GM12878 (cell line): ENCODE results near the gene DAB2IP.

Source experiments
- CREB1 ChIP-seq: IDR thresholded peaks from 2 replicates; pipeline ENCODE4 v1.6.1; 2012; ENCODE audit warnings: low read depth, mild to moderate bottlenecking, inconsistent platforms
- EP300 ChIP-seq, 2 experiments: fragments of 150-350 bp in 1 of 2; IDR thresholded peaks; 2 replicates each; pipeline ENCODE4 v1.6.1; 2011 to 2012; ENCODE audit warnings: low read depth in 2 of 2, low read length in 2 of 2, borderline replicate concordance in 1 of 2, improper control_type of control experiment in 1 of 2, inconsistent platforms in 1 of 2; ENCODE audit not compliant: control insufficient read depth in 1 of 2
- ESRRA ChIP-seq: IDR thresholded peaks from 2 replicates; pipeline ENCODE4 v1.6.1; 2012; ENCODE audit warnings: mild to moderate bottlenecking, low read length, improper control_type of control experiment
- MXI1 ChIP-seq: fragments of 150-350 bp; IDR thresholded peaks from 2 replicates; pipeline ENCODE4 v1.6.1; 2011; ENCODE audit warnings: low read depth, mild to moderate bottlenecking, inconsistent platforms, low read length, improper control_type of control experiment
- POLR2A ChIP-seq: IDR thresholded peaks from 2 replicates; pipeline ENCODE4 v1.6.1; 2011; ENCODE audit warnings: low read depth, mild to moderate bottlenecking, low read length
- POLR2AphosphoS5 ChIP-seq: IDR thresholded peaks from 2 replicates; pipeline ENCODE4 v1.6.1; 2011; ENCODE audit warnings: mild to moderate bottlenecking, low read length, inconsistent platforms
- RAD21 ChIP-seq: IDR thresholded peaks from 2 replicates; pipeline ENCODE4 v1.6.1; 2011; ENCODE audit warnings: mild to moderate bottlenecking, low read depth, low read length, moderate library complexity; ENCODE audit not compliant: insufficient read depth
- ZNF384 ChIP-seq: IDR thresholded peaks from 2 replicates; pipeline ENCODE4 v1.6.1; 2012; ENCODE audit warnings: low read depth, mild to moderate bottlenecking, low read length, improper control_type of control experiment, borderline replicate concordance
- TF ChIP-seq, protein P1 (sequence below), 3 experiments: IDR thresholded peaks in 2 of 3; conservative IDR thresholded peaks in 1 of 3; 2 replicates each; pipeline ENCODE4 v1.5.1; 2011; ENCODE audit warnings: low read depth in 3 of 3, low read length in 3 of 3, mild to moderate bottlenecking in 3 of 3, control low read depth in 2 of 3, moderate library complexity in 2 of 3, inconsistent platforms in 1 of 3, mixed read lengths in 1 of 3; ENCODE audit not compliant: control insufficient read depth in 2 of 3, insufficient read depth in 1 of 3; ENCODE audit errors: extremely low read depth in 1 of 3
- TF ChIP-seq, protein P2 (sequence below): fragments of 450-650 bp; IDR thresholded peaks from 2 replicates; pipeline ENCODE4 v1.6.1; 2017; ENCODE audit warnings: mild to moderate bottlenecking

DNA sequence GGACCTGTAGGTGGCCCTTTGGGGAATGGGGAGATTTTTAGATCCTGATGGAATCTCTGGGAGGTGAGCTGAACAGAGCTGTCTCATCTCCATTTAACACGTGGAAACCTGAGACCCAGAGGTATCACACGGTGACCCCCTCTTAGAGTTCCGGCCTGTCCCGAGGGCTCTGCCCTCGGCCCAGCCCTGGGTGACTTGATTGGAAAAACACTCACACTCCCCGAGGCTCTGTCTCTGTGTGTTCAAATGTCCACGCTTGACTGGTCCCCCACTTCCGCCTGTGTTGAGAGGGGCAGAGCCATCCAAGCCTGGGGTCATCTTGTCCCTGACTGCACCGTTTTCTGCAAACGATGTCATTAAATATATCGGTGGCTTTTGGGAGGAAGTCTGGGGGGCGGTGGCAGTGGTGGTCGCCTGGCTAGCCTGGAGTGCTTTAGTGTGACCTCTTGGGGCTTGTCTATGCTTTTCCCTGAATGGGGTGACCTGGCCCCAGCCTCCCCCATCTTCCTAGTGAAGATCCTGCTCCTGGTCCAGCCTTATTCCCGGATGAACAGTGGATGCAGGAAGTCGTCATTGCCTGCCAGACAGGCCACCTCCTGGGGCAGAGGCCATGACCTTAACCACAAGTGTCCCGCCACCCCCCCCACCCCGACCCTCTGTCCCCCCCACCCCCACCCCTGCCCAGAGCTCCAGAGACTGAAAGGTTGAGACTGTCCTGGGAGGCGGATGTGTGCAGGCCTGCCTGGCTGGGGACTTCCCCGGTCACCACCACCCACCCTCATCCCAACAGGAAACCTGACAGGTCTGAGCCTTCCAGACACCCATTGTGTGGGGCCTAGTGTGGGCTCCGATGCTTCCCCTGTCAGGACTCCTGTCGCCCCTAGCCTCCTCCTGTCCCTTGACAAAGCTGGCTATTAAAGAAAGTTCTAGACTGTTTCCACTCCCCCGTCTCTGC lies 5.3 kb upstream of the DAB2IP start:
- TF ChIP-seq ZNF384 (no peak), CREB1 (no peak), ESRRA (no peak), MXI1 (no peak), RAD21 (no peak), EP300 (IDR thresholded peaks at IDR 0.05; ENCODE audit: borderline replicate concordance in 1 of 2, control insufficient read depth in 1 of 2, low read depth in 2 of 2, low read length in 2 of 2) (no peak), POLR2AphosphoS5 (no peak), POLR2A (no peak)
- TF ChIP-seq, protein P1, sequence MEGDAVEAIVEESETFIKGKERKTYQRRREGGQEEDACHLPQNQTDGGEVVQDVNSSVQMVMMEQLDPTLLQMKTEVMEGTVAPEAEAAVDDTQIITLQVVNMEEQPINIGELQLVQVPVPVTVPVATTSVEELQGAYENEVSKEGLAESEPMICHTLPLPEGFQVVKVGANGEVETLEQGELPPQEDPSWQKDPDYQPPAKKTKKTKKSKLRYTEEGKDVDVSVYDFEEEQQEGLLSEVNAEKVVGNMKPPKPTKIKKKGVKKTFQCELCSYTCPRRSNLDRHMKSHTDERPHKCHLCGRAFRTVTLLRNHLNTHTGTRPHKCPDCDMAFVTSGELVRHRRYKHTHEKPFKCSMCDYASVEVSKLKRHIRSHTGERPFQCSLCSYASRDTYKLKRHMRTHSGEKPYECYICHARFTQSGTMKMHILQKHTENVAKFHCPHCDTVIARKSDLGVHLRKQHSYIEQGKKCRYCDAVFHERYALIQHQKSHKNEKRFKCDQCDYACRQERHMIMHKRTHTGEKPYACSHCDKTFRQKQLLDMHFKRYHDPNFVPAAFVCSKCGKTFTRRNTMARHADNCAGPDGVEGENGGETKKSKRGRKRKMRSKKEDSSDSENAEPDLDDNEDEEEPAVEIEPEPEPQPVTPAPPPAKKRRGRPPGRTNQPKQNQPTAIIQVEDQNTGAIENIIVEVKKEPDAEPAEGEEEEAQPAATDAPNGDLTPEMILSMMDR (IDR thresholded peaks at IDR 0.05 in 2 of 3, conservative IDR thresholded peaks at IDR 0.05 in 1 of 3; ENCODE audit: control insufficient read depth in 2 of 3, extremely low read depth in 1 of 3, insufficient read depth in 1 of 3, low read depth in 3 of 3, low read length in 3 of 3): no peak
- TF ChIP-seq, protein P2, sequence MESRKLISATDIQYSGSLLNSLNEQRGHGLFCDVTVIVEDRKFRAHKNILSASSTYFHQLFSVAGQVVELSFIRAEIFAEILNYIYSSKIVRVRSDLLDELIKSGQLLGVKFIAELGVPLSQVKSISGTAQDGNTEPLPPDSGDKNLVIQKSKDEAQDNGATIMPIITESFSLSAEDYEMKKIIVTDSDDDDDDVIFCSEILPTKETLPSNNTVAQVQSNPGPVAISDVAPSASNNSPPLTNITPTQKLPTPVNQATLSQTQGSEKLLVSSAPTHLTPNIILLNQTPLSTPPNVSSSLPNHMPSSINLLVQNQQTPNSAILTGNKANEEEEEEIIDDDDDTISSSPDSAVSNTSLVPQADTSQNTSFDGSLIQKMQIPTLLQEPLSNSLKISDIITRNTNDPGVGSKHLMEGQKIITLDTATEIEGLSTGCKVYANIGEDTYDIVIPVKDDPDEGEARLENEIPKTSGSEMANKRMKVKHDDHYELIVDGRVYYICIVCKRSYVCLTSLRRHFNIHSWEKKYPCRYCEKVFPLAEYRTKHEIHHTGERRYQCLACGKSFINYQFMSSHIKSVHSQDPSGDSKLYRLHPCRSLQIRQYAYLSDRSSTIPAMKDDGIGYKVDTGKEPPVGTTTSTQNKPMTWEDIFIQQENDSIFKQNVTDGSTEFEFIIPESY: no peak
